GM21423 (cell line): ENCODE data around the gene LZTFL1.

Source experiments
- ATAC-seq: cut with Tn5 transposase; IDR thresholded peaks from one replicate; pipeline ENCODE4 v1.9.1; 2021; ENCODE audit warnings: mild to moderate bottlenecking, moderate library complexity; ENCODE audit not compliant: unreplicated experiment

LZTFL1 gene

DNA sequence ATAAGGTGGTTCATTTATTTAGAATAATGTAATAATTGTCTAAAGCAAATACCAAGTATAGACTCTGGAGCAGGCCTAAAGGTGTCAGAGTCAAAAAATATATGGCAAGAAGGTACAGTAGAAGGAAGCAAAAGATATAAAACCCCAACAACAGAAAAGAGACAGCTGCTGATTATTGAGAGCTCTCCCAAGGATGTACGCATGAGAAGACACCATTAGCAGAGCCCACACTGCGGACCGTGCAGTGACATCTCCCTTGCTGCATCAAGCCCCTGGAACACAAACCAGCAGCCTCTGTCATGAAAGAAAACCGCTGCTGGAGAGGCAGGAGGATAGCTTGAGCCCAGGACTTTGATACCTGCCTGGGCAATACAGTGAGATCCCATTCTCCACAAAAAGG is 27.6 kb downstream of the LZTFL1 start:
- ATAC-seq: no peak

DNA sequence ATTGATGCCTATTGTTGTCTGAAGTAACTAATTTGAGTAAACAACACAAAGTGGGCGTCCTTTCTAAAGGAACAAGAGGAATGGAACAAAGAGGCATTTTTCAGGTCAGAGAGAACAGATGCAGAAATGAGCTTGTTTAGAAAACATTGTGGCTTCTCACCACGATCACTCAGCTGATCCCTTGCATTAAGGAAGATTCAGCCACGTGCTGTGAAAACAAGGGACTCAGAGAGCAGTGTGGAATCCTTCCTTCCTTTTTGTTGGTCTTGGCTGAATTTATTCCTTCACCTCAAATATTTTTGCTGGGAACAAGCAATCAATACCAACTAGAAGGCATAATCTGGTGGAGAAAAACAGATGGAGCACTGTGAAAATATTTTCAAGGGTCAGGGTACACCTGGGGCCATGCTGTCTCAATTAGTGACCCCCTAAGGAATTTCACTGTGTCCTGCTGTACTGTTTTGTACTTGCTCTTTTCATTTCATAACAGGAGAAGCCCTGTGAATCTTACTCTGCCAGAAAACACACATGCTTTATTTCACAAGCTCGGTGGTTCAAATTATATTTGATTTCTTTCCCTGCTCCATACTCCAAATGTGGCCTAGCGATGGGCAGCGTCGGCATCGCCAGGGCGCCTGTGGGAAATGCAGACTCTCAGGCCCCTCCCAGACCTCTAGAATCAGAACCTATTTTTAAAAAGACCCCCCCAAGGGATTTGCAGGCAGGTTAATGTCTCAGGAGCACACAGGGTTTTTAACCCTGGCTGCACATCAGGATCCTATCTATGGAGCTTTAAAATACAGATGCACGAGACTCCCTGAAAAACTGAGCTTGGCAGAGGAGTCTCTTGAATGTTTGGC is 34.0 kb downstream of the LZTFL1 start:
- no peak for ATAC-seq

DNA sequence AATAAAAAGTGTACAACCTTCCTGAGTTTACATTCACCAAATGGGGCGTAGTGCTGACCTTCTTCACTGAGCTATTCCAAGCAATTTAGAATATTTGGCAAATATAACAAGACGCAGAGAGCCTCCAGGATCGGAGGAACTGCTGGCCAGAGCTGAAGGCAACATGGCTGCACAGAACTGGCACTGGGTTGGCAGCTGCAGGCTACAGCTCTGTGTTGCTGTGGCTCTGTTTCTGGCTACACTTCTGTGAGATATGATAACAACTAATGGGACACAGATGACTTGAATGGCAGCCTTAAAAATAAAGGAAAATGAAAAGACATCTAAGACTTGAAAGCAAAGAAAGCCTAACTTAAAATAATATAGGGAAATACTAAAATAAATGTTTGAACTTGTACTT is 34.8 kb downstream of the LZTFL1 start:
- ATAC-seq: no peak

DNA sequence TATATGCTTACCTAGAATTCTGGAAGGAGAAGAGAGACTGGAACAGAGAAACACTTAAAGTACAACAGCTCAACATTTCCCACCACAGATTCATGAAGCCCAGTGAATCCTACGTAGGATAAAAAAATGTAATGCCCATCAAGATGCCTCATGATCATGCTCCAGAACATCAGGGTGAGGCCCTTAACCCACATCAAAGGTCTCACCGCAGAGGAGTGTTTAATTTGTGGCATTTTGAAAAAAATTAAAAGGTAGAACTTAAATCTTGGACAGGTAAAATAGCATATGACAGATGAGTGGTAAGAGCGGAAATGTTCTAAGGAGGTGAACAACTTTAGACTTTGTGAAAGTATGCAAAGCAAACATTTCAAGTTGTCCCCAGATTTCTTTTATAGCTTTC is 35.8 kb downstream of the LZTFL1 start:
- no peak for ATAC-seq

DNA sequence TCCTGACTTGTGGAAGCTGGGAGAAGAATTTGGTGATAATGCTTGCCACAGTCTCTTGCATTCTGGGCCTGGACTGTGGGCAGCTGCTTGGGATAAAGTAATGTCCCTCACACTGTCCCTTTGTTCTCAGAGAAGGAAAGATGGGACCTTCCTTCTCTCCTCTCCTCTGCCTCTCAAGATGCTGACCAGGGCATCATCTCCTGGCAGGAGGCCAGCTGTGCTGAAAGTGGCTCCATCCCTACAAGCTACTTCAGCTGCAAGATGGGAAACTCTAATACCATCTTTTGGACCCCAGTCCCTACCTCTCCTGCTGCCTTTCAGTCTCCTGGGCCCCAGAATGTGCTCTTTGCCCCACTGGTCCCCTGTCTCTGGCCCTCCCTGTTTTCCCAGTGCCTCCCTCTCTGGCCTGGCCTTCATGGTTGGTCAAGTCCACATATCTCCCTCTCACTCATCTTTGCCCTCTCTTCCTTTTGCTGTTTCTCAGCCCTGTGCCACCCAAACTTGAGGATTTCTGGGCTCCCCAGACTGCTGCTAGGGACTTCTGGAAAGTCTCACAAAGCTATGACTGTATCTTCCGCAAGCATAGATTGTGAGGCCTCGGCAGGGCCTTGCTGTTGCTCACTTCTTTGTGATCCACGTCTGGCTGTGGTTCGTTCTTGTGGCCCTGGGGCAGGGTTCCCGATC is 38.5 kb downstream of the LZTFL1 start:
- ATAC-seq: no peak

DNA sequence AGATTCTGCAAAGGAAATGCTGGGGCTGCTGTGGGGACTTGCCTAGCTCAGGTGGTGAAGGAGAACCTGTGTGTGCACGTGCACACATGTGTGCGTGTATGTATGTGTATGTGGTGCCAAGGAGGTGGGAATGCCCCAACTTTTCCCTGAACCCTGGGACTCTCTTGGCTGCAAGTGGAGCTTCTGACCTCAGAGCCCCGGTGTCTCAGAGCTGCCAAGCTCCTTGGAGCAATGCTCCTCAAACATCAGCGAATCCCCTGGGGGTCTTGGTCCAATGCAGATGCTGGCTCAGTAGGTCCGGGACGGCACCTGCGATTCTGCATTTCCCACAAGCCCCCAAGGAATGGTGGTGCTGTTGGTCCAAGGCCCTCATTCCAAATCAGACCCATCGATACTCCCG is 39.8 kb downstream of the LZTFL1 start:
- no peak for ATAC-seq

DNA sequence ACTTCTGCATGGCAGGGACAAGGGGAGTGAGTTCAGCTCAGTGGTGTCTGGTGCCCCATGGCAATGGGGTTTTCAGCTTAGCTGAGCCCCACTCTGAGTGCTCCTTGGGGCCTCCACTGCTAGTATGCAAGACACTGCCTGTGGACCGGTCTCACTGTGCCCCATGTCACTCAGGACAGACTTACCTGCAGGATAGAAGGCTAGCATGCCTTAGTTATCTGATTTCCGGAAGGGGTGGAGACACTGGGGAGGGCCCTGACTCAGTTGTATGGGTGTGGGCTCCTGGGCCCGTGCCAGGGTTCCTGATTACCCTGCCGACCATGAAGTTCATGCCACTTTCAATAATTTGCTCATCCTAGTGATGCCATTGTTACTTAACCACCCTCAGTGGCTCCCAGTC is 41.3 kb downstream of the LZTFL1 start:
- ATAC-seq: no peak

DNA sequence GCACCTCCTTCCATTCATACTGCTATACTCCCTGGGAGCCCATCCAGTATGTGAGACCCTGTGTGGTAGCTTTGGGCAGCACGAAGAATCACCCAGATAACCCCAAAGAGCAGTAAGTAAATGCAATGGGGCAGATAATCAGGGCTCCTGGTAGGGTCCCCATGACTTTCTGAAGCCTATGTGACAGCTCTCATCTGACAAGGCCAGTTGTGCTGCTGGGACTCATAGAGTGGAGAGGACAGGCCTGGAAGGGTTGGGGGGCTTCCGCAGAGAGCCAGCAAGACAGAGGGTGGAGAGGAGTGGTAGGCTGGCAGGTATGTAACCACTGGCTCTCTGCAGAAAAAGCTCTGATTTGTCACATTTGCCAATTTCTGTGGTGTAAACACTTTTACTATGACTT is 42.3 kb downstream of the LZTFL1 start:
- no peak for ATAC-seq

DNA sequence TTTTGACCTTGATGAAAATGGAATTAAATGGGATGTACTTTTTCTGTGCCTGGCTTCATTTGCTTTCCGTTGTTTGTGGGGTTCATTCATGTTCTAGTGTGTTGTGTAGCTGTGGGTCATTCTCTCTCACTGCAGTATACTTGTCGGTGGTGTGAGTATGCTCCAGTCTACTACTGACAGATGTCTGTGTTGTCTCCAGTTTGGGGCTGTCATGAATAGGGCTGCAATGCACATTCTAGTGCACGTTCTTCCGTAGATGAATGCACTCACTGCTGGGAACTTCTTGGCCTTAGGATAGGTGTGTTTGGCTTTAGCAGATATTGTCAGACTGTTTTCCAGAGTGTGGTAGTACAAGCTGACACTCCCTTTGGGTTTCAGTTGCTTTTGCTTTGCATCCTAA is 43.9 kb downstream of the LZTFL1 start:
- no peak for ATAC-seq

DNA sequence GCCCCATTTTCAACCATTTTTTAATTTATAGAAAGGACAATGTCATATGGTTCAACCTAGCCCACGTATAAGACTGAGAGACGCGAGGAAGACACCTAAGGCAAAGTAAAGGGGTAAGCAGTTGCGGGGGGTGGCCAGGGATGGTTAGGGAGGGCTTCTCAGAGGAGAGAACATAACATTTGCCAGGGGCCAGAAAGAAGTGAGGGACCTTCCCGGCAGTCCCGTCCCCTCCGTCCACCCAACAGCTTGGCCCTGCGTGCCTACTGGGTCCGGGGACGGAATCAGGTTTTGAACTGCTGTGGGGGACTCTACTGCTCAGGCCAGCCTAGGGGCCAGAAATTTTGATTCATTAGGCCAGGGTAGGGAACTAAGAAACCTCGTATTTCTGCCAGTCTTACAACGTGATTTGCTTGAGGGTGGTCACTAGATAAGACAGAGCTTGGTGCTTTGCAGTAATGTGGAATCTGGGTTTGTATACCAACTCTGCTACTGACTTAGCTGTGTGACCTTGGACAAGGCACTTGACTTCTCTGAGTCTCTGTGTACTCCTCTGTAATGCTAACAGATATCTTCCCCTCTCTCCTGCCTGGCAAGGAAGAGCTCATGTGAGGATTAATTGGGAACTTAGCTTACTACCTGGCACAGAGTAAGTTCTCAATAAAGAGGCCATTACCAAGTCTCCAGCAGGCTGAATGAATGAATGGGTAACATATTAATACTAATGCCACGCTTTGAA is 44.8 kb downstream of the LZTFL1 start:
- ATAC-seq: no peak

DNA sequence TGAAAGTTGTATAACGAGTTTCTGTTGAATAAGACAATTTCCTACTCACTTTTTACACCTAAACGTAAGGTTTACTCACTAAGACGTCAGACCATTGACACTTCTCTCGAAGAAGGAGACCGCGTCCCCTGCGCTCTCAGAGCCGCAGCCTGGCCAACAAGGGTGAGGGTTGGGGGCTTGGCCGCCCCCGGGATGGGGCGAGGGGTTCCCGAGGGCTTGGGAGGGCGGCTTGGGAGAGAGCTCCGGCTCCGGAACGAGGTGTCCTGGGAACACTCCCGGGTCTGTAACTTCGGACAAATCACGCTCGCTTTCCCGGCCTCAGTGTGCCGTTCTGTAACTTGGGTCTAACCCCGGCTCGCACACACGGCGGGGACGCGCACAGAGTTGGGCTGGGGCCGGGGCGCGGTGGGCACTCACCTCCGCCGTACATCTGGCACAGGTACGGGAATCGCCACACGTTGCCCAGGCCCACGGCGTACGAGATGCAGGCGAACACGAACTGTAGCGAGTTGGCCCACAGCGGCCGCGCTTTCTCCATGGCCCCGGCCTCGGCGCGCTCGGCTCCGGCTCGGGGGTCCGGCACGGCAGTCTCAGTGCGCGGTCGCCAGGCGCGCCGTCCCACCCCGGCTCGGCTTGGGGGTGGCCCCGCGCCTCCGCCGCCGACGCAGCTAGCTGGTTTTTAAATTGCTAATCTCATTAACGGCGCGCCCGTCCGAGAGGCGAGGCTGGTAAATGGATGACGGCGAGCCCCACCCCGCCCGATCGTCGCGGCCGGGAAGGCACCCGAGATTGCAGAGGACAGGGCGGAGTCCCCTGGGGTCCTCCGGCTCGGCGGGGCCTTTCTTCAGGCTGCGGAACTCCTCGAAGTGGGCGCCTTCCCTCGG is 45.8 kb downstream of the LZTFL1 start, which contains the start of gene SLC6A20:
TSS of gene SLC6A20 (minus strand) at position 655 of the 884 bp plus-strand sequence. CDS start at position 538, 117 bp downstream.
- ATAC-seq: no peak

DNA sequence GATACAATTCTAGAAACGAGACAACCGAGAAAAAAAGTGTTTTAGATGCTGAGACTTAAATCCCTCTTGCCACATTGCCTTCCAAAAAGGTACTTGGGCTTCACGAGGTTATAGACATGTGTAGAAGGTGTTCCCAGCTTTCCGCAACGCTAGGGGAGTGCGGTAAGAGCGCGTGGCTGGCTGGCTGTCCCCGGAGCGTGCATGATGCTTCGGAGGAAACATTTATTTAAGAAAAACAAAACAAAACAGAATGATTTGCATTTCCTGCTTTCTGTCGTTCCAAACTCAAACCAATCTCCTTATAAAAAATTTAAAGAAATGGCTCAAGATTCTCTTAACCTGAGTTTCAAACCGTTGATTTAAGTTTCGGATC is 46.4 kb downstream of the LZTFL1 start:
- ATAC-seq: no peak

DNA sequence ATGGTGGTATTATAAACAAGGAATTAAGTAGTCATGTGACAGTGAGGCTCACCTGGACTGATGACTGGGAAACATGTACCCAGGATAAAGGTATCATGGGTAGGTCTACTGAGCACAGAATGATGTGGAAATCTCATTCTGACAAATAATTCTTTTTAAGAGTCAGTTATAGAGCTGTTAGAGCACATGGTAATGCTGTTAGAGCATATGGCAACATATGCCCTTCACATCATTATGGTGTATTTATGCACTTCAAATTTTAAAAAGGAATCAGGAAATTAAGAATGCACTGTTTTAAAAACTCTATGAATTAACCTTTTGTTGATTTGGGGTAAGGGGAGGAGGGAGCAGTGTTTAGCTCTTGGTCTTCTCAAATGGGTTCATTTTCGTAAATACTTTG is 47.3 kb downstream of the LZTFL1 start:
- no peak for ATAC-seq

DNA sequence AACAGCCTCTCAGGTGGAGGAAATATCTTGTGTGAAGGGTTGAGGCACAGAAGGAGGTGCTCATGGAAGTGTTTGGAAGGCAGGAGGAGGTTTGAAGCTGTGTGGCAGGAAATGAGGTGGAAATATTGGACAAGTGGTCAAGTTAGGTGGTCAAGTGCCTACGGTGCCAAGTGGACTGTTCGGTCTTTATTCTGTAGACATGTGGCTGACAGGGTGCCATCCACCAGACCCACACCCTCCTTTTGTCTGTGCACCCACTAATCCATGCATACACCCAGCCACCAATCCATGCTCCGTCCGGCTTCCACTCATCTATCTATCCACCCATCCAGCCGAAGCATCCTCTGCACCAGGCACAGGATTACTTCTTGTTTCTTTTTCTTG is 47.8 kb downstream of the LZTFL1 start:
- no peak for ATAC-seq

DNA sequence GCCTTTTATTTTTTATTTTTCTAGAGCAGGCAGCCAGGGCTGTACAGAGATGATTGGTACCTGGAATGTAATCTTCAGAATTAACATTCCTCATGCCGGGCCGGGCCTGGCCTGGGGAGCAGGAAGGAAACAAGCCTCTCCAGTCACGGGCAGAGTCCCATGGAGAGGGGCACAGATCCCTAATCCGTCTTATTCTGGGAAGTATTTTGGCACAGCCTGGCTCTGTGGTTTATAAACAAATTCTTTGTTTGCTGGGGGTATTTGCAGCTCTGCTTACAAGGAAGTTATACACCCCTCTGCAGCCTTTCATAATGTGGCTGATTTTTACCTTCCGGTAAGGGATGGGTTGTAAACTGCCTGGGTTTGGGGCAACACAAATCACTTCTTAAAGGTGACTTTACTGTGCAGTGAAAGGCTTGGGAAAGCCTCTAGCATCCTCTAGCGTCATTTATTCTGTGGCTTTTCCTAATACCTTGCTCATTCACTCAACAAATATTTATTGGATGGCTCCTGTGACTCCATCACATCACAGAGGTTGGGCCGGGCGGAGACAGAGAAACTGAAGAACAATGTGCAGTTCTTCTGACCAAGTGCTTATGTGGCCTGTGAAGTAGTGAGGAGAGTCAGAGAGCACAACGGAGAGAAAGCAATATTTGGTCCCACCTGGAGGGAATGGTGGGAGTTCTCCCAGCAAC is 48.3 kb downstream of the LZTFL1 start:
- ATAC-seq: no peak

DNA sequence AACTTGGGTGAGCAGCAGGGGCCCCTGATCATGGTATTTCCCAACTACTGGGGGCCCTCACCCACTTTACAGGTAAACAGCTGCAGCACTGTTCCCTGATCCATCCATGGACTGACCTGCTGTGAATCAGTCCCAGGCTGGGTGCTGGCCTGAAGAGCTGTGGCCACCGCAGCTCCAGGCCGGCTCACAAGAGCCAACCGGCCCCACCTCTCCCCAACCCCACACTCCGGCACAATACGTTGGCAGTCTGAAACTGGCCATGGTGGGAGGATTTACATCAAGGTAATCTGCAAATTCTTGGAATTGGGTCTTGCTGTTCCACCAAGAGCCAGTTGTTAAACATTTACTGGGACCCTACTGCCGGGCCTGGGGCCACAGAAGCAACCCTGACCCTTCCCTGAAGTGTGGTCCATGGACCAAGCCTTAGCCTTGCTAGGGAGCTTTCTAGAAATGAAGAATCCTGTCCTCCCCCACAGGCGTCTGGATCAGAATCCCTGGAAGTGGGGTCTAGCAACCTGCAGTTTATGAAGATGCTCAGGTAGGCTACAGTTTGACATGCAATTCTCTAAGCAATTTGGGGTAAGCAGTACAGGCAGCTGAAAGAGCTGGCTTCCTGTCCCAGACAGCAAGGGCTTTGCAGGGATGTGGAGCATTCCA is 49.3 kb downstream of the LZTFL1 start:
- no peak for ATAC-seq

DNA sequence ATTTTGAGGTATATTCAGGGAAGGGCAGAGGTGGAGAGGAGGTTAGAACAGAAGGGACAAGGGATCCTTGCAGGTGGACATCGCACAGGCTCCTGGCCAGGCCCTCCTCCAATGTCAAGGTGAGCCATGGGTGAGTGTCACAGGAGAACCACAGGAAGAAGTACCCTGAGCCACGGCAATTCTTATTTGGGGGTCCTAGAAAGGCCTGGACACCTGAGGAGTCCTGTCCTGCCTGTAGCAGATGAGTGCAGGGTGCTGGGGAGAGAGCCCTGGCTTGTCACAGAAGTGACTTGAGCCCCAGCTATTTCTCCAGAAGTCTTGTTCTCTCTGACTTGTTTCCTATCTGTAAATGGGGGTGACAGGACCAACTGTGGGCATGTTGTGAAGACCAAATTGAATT is 49.9 kb downstream of the LZTFL1 start:
- ATAC-seq: no peak

DNA sequence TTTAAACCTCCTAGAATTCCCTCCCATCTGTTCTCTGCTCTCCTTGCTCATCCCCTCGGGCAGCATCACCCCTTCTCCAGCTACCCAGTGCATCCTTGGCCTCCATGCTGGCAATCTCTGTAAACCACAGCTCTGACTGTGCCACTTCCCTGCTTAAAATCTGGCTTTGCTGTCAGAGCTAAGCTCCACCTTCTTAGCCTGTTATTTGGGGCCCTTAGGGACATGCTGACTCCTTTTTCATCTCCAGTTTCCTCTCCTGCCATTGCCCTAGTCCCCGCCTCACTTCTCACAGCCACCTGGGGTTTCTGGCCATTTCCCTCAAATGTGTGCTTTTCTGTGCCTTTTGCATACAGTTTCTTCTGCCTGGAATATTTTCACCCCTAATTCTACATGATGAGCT is 51.3 kb downstream of the LZTFL1 start:
- ATAC-seq: no peak

DNA sequence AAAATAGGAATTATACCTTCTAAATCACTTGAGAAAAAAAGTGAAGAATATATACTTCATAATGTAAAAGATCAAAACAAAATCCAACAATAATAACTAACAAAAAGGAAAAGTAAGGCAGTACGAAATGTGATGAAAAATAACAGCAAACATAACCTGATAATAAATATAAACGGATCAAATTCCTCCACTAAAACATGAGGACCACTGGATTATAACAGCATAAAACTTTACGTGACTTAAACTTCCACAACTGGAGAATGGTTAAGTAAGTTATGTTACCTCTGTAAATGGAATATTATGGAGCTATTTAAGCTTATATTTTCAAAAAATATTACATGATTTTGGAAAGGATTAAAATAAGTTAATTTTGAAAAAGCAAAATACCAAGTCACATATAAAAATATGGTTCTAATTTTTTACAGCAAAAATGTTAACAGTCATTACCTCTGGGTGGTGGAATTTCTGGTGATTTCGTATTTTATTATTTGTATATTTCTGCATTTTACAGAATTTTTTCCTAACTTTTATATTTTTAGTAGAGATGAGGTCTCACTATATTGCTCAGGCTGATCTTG is 52.6 kb downstream of the LZTFL1 start:
- no peak for ATAC-seq
